Transverse colon (tissue), 4 donors: ENCODE data around the gene MACROH2A1.

Source experiments
- CTCF ChIP-seq, 5 experiments: fragments of 200-600 bp in 3 of 5; fragments of 450-650 bp in 2 of 5; sonication (generic) in 3 of 5; IDR thresholded peaks; 1 replicate in 2 of 5; 2 replicates in 3 of 5; pipeline ENCODE4 v1.5.1; 2016 to 2017; ENCODE audit warnings: antibody characterized with exemption in 5 of 5, inconsistent platforms in 3 of 5, mild to moderate bottlenecking in 2 of 5, moderate library complexity in 1 of 5
- POLR2A ChIP-seq: fragments of 450-650 bp; IDR thresholded peaks from one replicate; pipeline ENCODE4 v1.6.1; 2016; ENCODE audit warnings: antibody characterized with exemption, mild to moderate bottlenecking, moderate library complexity
- POLR2AphosphoS5 ChIP-seq, 3 donors: sonication (generic); formaldehyde crosslinking; IDR thresholded peaks; one replicate each; pipeline ENCODE4 v1.6.1; 2016; ENCODE audit warnings: antibody characterized with exemption in 3 of 3

- TF ChIP-seq CTCF (IDR thresholded peaks at IDR 0.05) (no peak), POLR2AphosphoS5 (IDR thresholded peaks at IDR 0.05) (no peak), POLR2A (no peak)
Measured at GRCh38 chr5:135312255-135312935, 86.6 kb downstream of the MACROH2A1 start.
